HG03139 (cell line): ENCODE measurements around the gene PLEKHG3.
"Not testable (repeated sequence)": the region's sequence is repeated elsewhere in the genome, so short reads cannot be mapped to it uniquely, and the experiment has no call there.

Source experiments
- ATAC-seq: cut with Tn5 transposase; IDR thresholded peaks from one replicate; pipeline ENCODE4 v1.9.1; 2021; ENCODE audit not compliant: unreplicated experiment

The PLEKHG3 gene

DNA sequence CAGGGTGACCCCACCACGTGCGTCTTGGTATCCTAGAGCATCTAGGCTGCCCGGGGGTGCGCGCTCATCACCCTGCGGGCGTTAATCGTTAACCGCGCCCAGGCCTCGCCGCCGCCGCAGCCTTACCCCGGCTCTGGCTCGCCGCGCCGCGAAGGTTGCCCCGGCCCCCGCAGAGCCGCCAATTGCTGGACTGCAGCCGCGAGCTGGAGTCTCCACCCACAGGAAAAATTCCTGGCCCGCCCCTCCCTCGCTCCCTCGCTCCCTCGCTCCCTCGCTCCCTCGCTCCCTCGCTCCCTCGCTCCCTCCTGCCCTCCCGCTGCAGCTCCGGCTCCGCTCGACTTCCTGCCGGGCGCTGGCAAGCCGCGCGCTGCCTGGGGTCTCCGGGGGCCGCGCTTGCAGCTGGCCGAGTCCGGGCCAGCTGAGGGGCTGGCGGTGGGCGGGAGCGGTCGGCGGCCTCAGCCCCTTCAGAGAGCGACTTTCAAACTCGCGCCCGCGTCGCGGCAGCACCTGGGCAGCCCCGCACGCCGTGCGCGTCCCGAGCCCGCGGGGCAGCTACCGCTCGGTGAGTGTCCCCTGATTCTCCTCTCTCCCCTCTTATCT lies at the start of gene PLEKHG3:
TSS of gene PLEKHG3 (plus strand) at position 282 of the 600 bp plus-strand sequence. CDS start 23,208 bp downstream, outside the sequence.
- no peak for ATAC-seq

DNA sequence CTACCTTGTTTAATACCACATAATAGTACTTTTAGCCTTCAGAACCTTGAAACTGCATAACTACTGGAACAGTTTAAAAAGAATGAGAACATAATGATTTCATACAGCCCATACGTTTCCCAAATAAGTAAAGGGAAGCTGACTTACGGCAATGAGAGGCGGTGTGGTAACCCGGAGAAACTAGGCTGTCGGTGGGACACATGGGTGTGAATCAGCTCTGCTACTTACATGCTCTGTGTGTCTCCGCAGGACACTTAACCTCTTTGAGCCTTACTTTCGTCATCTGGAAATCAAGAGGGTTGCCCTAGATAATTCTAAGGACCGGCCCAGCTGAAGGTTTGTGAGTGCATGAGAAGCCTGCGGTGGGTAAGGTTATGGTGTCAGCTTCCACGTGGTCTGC lies 49.3 kb upstream of the PLEKHG3 start:
- no peak for ATAC-seq

DNA sequence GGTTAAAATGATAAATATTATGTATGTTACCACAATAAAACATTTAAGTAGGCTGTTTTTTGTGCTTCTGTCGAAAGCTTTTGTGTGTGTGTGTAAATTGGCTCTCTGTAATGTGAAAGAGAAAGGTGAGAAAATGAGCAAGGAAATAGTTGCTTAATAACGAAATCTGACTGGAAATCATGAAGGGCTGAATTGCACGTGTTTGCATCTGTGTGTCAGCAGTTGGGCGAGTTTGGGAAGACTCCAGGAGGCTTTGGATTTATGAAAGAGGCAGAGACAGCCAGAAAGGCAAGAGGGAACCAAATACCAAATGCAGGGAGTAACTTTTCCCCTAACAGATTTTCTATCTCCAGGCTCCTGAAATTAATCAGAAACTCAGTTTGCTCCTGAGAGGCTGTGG lies 47.2 kb upstream of the PLEKHG3 start:
- no peak for ATAC-seq

DNA sequence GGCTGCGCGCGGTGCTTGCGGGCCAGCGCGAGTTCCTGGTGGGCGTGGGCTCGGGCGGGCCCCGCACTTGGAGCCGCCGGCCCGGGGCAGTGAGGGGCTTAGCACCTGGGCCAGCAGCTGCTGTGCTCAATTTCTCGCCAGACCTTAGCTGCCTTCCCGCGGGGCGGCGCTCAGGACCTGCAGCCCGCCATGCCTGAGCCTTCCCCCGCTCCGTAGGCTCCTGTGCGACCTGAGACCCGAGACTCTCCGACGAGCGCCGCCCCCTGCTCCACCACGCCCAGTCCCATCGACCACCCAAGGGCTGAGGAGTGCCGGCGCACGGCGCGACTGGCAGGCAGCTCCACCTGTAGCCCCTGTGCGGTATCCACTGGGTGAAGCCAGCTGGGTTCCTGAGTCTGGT lies 46.0 kb upstream of the PLEKHG3 start:
- no peak for ATAC-seq

DNA sequence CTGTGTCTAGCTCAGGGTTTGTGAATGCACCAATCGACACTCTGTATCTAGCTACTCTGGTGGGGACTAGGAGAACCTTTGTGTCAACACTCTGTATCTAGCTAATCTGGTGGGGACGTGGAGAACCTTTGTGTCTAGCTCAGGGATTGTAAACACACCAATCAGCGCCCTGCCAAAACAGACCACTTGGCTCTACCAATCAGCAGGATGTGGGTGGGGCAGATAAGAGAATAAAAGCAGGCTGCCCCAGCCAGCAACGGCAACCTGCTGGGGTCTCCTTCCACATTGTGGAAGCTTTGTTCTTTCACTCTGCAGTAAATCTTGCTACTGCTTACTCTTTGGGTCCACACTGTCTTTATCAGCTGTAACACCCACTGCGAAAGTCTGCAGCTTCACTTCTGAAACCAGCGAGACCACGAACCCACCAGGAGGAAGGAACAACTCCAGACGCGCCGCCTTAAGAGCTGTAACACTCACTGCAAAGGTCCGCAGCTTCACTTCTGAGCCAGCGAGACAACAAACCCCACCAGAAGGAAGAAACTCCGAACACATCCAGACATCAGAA lies 45.4 kb upstream of the PLEKHG3 start:
- not testable (repeated sequence) for ATAC-seq

DNA sequence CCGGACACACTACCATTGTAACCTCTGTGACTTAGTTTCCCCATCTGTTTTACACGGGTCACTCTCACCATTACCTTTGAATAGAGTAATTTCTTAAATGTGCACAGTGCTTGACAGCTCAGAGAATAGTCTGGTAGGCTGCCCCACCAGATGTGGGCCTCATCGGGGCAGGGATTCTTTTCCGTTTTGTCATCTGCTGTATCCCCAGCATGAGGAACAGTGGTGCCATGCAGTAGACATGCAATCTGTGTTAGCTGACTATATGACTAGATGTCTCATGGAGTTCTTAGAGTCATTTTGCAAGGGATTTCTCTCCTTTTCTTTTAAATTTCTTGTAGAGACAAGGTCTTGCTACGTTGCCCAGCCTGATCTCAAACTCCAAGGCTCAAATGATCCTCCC lies 44.9 kb upstream of the PLEKHG3 start:
- no peak for ATAC-seq

DNA sequence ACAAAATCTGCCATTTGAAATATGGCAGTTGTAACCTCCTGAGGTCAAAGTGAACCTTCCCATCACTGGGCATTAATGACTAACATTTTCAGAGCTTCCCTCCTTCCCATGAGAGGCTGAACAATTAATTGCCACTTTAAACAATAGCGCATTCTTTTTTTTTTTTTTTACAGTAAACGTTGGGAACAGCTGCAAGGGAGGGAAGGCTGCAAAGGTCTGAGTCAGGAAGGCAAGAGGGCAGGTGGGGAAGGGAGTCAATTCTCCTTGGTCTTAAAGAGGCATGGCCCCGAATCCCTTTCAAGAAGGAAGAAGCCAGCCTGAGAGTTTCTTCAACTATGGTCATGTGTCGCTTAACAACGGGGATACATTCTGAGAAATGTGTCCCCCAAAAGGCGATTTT lies 41.0 kb upstream of the PLEKHG3 start:
- ATAC-seq = no peak

DNA sequence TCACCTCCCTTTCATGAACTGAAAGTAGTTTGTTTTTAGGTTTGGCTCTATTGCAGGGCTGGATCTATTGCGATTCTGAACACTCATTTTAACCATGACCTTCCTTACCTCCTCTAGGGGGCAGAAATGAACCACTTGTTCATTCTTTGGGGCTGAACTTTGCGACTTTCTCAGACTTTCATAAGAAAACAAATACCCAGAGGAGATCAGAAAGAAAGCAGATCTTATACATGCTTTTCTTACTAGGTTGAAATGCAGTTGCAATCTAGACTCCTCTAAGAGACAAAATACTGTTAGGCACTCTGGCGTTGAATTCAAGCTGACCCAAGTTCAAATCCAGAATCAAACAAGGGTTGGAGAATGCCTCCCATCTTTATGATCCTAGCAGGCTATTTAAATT lies 32.6 kb upstream of the PLEKHG3 start:
- ATAC-seq = no peak

DNA sequence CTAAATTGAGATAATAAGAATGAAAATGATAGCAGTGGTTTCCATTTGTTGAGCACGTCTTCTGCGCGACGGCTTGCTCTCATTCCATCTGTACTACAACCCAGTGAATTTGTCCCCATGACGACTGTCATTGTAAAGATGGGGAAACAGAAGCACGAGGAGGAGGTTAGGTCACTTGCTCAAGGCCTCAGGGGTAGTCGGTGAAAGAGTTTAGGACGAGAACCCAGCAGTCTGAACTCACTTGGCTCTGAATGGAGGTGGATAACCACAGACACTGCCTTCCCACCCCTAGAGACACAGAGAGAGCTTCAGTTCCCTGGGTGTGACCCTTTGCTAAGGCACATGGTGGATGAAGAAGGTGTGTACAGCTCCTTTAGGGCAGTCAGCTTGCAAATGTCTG lies 30.9 kb upstream of the PLEKHG3 start:
- ATAC-seq = no peak

DNA sequence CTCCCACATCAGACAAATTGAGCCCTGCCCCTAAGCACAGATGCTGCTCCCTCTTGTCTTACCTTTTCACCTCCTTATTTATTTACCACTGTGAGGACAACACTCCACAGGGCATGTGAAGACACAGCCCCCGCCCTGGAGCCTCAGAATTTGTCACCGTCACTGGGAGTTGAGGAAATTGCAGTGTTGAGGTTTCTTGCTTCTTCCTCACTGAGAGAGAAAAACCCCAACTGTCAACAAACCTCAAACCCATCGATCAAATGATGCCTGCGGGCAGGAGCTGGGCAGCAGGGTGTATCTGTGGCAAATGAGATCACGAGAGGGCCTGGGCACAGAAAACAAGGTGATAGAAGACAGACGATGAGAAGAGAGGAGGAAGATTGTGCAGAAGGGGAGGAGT lies 30.5 kb upstream of the PLEKHG3 start:
- no peak for ATAC-seq

DNA sequence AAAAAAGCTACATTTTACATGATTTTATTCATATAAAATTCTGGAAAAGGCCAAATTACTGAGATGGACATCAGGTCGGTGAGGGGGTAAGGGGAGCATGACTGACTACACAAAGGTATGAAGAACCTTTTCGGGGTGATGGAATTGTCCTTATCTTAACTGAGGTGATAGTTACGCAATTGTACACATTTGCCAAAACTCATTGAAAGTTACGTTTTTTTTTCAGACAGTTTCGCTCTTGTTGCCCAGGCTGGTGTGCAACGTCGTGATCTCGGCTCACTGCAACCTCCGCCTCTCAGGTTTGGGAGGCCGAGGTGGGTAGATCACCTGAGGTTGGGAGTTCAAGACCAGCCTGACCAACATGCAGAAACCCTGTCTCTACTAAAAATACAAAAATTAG lies 29.4 kb upstream of the PLEKHG3 start:
- no peak for ATAC-seq

DNA sequence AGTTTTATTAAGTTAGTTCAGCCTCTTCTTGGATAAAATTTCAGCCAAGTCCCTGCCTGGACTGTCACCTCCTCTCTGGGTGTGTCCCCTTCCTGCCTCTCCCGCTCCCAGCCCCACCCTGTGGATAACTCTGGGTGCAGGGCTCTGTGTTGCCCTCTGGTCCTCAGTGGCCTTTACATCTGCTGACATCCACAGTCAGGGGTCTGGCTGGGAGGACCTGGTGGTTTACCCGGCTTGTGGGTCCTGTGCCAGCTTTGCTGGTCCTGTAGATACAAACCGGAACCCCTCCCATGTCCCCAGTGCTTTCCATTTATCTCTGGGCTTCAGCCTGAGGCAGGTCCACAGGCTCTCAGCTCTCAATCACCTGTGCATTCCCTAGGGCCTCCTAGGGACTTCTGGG lies 28.9 kb upstream of the PLEKHG3 start:
- ATAC-seq = no peak

DNA sequence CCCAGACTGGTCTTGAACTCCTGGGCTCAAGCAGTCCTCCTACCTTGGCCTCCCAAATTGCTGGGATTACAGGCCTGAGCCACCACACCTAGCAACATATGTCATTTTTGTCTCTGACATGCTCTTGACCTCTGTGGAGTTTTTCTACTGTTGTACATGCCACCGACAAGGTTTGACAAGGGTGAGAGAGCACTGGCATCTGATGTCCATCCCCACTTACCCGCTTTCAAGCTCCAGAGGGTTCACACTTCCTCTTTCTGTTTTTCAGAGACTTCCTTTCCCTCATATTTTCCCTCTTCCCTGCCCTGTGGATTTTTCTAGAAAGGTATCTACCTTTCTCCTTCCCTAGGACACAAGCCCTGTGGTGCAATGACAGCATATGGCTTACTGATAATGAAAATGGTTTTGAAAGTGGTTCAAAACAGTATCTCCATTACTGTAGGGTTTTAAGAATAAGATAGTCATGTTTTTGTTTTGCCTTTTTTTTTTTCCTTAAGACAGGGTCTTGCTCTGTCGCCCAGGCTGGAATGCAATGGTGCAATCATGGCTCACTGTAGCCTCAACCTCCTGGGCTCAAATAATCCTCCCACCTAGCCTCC lies 27.7 kb upstream of the PLEKHG3 start:
- ATAC-seq = no peak

DNA sequence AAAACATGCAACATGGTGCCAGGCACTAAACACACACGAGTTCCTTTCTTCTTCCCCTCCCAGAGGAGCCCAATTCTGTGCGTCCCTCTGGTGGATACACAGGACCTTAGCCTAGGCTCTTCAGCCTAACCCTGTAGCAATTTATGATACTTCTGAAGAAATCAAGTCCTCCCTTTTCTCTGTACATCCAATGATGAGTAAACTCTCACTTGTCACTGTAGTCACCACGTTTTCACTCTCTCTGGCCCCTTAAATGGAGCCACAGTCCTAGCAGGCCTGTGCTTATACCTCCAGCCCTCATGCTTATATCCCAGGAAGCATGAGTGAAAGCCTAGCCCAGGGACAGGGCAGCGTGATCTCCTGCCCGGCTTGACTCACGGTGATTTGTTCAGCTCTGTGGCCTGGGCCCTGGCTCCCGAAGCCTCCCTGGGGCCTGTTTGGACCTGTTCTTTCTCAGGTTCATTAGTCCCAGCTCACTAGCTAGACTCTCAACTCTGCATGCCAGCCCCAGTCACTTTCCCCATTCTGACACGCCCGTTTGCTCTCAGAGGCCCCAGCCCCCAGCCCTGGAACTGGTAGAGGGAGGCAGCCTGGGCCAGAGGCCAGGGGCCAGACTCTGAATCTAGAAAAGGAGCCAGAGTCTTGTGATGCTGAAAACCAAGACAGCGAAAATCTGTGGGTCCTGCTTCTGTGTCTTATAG lies 24.1 kb upstream of the PLEKHG3 start:
- ATAC-seq = no peak

DNA sequence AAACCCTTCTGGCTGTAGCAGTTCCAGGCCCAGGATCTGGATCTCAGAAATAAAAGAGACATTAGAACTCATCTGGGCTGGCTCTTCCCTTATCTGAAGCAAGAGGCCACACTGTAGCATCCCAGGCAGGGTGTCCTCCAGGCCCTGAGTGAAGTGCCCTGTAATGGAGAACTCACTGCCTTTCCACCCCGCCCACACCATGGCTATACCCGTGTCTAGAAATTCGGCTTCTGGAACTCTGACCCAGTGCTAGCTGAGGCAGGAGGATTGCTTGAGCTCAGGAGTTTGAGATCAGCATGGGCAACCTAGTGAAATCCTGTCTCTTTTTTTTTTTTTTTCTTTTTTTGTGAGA lies 23.5 kb upstream of the PLEKHG3 start:
- ATAC-seq = no peak

DNA sequence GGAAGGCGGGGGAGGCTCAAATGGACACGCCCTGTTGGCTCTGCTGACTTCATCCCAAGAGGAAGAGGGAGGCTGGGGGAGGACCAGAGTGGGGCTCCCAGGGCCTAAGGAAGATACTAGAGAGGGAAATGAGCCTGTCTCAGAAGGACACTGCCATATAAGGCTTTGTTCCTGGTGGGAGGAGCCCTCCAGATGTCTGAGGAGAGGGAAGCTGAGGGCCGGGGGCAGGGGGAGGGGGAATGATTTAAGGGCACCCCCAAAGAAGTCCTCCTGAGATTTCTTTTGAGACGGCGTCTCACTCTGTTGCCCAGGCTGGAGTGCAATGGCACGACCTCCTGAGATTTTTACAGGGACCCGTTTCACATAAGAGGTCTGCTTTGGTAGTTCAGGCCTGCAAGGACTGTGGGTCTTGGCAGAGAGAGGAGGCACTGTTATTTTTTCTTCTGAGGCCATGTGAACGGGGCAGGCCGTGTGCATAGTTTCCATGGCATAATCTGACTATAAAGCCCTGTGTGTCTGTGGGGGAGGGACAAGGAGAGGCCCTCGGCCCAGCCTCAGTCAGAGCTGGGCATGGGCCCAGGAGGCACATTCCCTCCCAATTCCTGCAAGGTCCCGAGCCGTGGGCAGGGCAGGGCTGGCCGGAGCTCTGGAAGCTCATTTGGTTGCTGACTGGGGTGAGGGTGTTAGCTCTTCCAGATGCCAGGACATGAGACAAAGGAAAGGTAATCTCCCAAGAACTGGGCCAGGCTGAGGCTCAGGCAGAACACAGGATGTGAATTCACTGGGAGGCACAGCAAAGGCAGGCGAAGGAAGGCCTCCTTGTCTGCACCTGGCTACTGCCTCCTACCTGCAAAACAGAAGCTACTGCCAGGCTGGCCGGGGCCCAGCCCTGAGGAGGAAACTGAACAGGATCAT lies 22.2 kb upstream of the PLEKHG3 start:
- ATAC-seq = no peak

DNA sequence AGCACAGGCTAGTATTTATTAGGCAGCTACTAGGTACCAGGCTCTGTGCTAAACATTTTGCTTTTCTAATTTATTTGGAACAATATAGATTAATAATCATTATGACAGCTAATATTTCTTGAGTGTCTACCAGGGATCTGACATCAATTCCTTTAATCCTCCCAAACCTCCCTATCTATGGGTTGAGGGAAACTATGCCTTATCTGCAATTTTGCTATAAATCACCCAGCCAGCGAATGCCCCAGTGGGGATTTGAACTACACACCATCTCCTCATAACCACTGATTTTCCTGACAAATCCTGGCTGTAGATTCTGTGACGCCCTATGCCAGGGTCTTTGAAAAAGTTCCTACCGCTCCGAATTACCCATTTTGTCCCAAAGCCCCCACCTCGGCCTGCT lies 21.4 kb upstream of the PLEKHG3 start:
- no peak for ATAC-seq

DNA sequence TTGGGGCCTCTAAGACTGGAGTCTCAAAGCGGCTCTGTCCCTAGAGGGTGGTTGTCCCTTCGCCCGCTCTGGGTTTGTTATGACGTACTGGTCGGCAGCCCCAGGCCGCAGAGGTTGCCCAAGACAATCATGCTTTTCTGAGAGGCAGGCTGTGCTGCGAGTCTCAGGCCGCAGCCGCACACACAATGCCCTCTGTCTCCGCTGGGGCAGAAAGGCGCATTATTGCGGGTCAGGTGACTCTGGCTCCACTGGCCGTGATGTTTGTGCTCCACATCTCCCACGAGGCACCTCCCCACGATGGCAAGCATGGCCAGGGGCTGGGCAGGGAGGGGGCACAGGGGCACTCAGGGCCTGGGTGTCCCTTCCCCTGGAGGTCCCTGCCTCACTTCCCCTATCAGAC lies 21.0 kb upstream of the PLEKHG3 start:
- ATAC-seq = no peak

DNA sequence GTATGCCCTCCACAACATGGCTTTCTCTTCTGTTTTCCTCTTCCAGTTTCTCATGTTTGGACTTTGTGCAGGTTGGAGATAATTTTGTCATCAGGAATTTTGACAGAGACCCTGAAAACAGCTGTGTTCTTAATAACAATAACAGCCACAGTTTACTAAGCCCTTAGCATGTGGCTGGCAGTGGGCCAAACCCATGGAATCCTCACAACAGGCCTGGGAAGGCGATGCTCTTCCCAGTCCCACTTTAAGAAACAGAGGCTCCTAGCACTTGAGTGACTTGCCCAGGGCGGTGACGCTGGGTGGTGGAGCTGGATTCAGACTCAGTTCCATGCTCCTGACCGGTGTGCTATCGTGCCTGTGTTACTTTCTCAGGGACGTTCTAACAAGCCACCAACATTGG lies 20.1 kb upstream of the PLEKHG3 start:
- no peak for ATAC-seq

DNA sequence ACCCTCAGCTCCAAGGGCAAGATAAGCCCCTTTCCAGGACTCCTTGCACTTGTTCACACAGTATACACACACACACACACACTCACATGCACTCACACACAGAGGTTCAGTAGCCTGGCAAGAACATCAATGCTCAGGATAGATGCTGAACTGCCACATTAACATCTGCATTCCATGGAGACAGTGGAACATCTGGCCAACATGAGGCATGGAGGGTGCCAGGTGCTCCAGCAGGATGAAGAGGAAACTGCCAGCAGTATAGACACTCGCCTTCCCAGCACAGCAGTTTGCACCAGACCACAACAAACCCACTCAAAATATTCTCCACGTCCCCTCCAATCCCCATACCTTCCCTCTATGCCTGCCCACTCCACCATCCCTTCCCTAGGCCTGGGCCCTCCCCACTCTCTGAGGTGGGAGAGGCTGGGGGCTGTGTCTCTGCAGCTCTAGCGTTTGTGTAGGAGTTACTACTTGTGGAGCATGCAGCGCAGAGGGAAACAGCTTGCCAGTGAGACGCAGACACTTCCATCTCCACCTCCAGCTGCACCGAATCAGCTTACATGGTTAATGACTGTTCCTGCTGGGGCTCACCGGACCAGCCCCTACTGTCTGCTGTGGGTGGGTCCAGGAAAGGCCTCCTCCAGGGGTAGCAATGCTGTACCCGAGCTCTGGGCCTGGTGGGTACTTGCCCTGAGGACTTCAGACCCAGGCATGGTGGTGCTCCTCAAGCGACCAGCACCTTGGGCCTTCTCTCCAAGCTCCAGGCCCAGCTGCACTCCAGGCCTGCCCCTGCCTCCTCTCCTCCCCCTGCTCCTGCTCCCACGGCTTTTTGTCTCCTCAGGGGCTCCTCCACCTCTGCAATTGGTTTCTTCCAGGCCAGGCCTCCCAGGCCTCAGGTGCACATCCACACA lies 18.6 kb upstream of the PLEKHG3 start:
- ATAC-seq = no peak
